GM23248 (cell line): ENCODE measurements around the gene HDAC7. TPM values are rescaled to one million over a fixed set of nuclear protein-coding genes. Genes with fewer than 3 reads are reported as not detected.

ENCODE experiments used
- DNase-seq: peaks from one replicate; pipeline ENCODE4 v3.0.0-alpha.2; 2015
- H2AFZ ChIP-seq: fragments of 200-600 bp; sonication (generic); 2 replicates; pipeline ENCODE4 v1.6.1; 2016; ENCODE audit warnings: antibody characterized with exemption
- H3F3A ChIP-seq: fragments of 200-600 bp; sonication (generic); 2 replicates; pipeline ENCODE4 v1.6.1; 2016; ENCODE audit warnings: mild to moderate bottlenecking, antibody characterized with exemption, mixed run types; ENCODE audit not compliant: insufficient read depth
- H3K27ac ChIP-seq: fragments of 200-600 bp; sonication (generic); 2 replicates; pipeline ENCODE4 v1.5.1; 2016; ENCODE audit warnings: mild to moderate bottlenecking
- H3K27me3 ChIP-seq: fragments of 200-600 bp; sonication (generic); replicated peaks from 2 replicates; pipeline ENCODE4 v1.6.1; 2016; ENCODE audit warnings: mild to moderate bottlenecking; ENCODE audit not compliant: insufficient read depth
- H3K36me3 ChIP-seq: fragments of 200-600 bp; sonication (generic); 2 replicates; pipeline ENCODE4 v1.6.1; 2016; ENCODE audit warnings: low read depth, mild to moderate bottlenecking
- H3K4me1 ChIP-seq: fragments of 200-600 bp; sonication (generic); 2 replicates; pipeline ENCODE4 v1.6.1; 2016; ENCODE audit warnings: mild to moderate bottlenecking; ENCODE audit not compliant: insufficient read depth
- H3K4me2 ChIP-seq: fragments of 200-600 bp; sonication (generic); one replicate; pipeline ENCODE4 v1.6.1; 2016; ENCODE audit warnings: mild to moderate bottlenecking; ENCODE audit not compliant: unreplicated experiment
- H3K4me3 ChIP-seq: fragments of 200-600 bp; sonication (generic); 2 replicates; pipeline ENCODE4 v1.5.1; 2016; ENCODE audit warnings: mild to moderate bottlenecking
- H3K79me2 ChIP-seq: fragments of 200-600 bp; sonication (generic); 2 replicates; pipeline ENCODE4 v1.6.1; 2016; ENCODE audit warnings: mild to moderate bottlenecking; ENCODE audit not compliant: insufficient read depth
- H3K9ac ChIP-seq: fragments of 200-600 bp; sonication (generic); 2 replicates; pipeline ENCODE4 v1.6.1; 2016; ENCODE audit warnings: mild to moderate bottlenecking
- H3K9me2 ChIP-seq: fragments of 200-600 bp; sonication (generic); 2 replicates; pipeline ENCODE4 v1.6.1; 2016; ENCODE audit warnings: mixed run types, mild to moderate bottlenecking, moderate library complexity; ENCODE audit not compliant: insufficient read depth
- H3K9me3 ChIP-seq: fragments of 200-600 bp; sonication (generic); one replicate; pipeline ENCODE4 v1.6.1; 2017; ENCODE audit warnings: low read depth
- H4K20me1 ChIP-seq: fragments of 200-600 bp; sonication (generic); 2 replicates; pipeline ENCODE4 v1.6.0; 2016; ENCODE audit not compliant: insufficient read depth
- EZH2 ChIP-seq: fragments of 200-600 bp; sonication (generic); IDR thresholded peaks from 2 replicates; pipeline ENCODE4 v1.6.1; 2018; ENCODE audit warnings: antibody characterized with exemption, mild to moderate bottlenecking; ENCODE audit not compliant: insufficient read depth, poor library complexity, severe bottlenecking
- EZH2phosphoT487 ChIP-seq: fragments of 200-600 bp; sonication (generic); IDR thresholded peaks from 2 replicates; pipeline ENCODE4 v1.6.1; 2018; ENCODE audit warnings: antibody characterized with exemption, moderate library complexity, mild to moderate bottlenecking, low read depth; ENCODE audit not compliant: insufficient read depth
- WGBS, 2 experiments: methylation state at CpG; one replicate each; pipeline ENCODE4 v1.1.6; 2015 to 2017; ENCODE audit warnings: low lambda C conversion rate in 2 of 2, low coverage in 1 of 2; ENCODE audit errors: missing lambda C conversion rate in 2 of 2; 5-methylcytosine and 5-hydroxymethylcytosine counted together
- in situ Hi-C: fragments of 300-500 bp; cut with MboI; formaldehyde crosslinking; loops from 2 replicates; pipeline ENCODE4 v1.15.0; 2020
- polyA plus RNA-seq: library from polyadenylated mRNA; unstranded; fragments of >200 nt; fragmentation: Nextera tagmentation; extraction: Ambion mirVana; gene quantifications from 2 replicates; pipeline ENCODE4 v1.2.1, GENCODE V29; 2016
- total RNA-seq: library from RNA; depleted of rRNA; stranded (reverse); fragments of >200 nt; shearing (Covaris generic); gene quantifications from 2 replicates; pipeline ENCODE4 v1.2.3, GENCODE V29; 2014

HDAC7 gene
- total and polyA plus RNA-seq, 2 experiments from 2014 or later, result 46.2 to 62.9 TPM

DNA sequence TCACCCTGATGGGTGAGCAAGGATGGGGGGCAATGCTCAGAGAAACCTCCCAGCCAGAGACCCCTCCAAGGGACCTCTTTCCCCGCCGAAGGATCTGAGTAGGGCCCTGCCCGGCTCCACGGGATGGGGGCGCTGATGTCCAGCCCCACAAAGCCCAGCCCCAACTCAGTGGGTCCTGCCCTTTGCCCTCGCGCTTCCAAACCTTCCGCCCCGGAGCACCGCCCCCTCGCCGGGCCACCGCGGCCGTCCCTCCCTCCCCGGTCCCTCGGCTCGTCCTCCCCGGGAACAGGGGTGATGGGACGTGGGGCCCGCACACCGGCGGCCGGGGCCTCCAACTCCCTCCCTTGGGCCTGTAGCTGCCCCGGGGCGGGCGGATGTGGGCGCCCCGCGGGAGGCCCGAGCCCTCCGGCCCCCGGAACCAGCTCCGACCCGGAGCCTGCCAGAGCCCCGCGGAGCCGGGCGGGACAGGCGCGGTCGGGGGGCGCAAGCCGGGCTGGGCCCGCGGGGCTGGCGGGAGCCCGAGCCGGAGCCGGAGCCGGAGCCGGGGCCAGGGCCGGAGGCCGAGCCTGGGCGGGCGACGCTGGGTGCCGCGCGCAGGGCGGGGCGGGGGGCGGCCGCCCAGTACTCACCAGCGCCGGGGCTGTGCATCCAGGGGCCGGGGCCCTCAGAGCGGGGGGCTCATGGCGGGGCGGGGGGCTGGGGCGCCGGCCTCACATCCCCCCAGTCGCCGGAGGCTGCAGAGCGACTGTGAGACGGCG lies 386 bp downstream of the HDAC7 start:
- Histone ChIP-seq H3K27me3 (no peaks in the 10 kb centered on the region), H3K9me3 (no peaks in the 10 kb centered on the region), H3F3A (peaks cover 60% of the 10 kb centered on the region), H3K79me2 (peaks cover 56% of the 10 kb centered on the region), H3K9me2 (no peaks in the 10 kb centered on the region), H4K20me1 (no peaks in the 10 kb centered on the region), H3K36me3 (no peaks in the 10 kb centered on the region), H3K4me1 (peaks cover 59% of the 10 kb centered on the region), H3K4me2 (peak overlapping the region; percentile 87), H3K9ac (peak overlapping the region; percentile 93), H3K27ac (peak overlapping the region; percentile 99), H3K4me3 (peak overlapping the region; percentile 82), H2AFZ (no peak overlapping the region)
- no peak for TF ChIP-seq EZH2phosphoT487
- no peak for TF ChIP-seq EZH2
- no peak for DNase-seq
- 1 to 3% methylated on average over 39 to 52 of the region's 77 CpGs for WGBS, 2 experiments
- in situ Hi-C loops, result no loop called here

DNA sequence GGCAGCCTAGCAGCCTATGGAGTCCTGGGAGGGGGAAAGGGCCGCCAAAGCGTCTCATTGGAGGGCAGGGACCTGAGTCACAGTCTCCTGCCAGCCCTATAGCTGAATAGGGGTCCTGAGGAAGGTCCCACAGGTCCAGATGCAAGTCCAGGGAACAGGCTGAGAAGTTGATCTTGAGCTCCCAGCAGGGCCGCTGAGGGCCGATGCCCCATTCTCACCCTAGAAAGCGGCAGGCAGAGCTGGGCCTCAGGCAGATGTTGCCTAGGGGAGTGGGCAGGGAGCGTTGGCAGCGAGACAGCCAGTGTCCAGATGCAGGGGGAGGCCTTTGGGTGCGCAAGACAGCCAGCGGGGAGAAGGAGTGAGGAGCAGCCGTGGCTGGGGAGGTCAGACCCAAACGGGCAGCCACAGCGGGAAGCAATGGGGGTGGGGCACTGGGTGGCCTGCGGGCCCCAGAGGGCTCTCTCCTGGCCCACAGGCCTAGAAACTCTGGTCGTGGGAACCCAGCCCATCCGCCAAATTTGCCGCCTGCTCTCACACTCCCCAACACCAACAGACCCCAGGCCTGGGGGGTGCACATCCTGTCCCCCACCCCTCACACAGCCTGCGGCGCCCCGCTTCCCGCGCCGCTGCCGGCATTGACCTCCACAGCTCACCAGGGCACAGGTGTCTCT lies 1.1 kb downstream of the HDAC7 start:
- Histone ChIP-seq H3K36me3 (no peaks in the 10 kb centered on the region), H3K9ac (peak overlapping the region; percentile 93), H3F3A (peaks cover 67% of the 10 kb centered on the region), H2AFZ (no peak overlapping the region), H3K4me2 (peak overlapping the region; percentile 87), H3K9me3 (no peaks in the 10 kb centered on the region), H4K20me1 (no peaks in the 10 kb centered on the region), H3K4me3 (peak overlapping the region; percentile 82), H3K79me2 (peaks cover 63% of the 10 kb centered on the region), H3K27me3 (no peaks in the 10 kb centered on the region), H3K4me1 (peaks cover 59% of the 10 kb centered on the region), H3K27ac (peak overlapping the region; percentile 99), H3K9me2 (no peaks in the 10 kb centered on the region)
- in situ Hi-C loops, result no loop called here
- TF ChIP-seq EZH2, result no peak
- no peak for TF ChIP-seq EZH2phosphoT487
- WGBS, 2 experiments, result 3 to 5% methylated on average over 17 to 18 of the region's 23 CpGs
- peak; percentile 70 for DNase-seq

DNA sequence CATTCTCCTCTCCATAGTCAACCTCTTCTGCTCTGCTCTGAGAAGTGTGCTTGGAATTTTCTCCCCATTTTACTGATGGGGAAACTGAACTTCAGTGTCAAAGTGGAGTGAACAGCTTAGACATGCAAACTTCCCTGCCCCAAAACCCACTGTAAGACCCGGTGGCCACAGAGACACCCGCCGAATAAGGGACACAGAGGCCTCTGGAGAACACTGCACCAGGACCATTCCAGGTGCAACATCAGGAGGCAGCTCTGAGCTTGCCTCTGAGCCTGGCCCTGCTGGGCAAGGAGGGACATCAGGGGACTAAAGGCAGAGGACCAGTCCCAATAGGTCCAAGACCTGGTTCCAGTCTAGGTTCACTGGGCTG lies 1.7 kb downstream of the HDAC7 start:
- no peaks in the 10 kb centered on the region for H4K20me1 ChIP-seq

DNA sequence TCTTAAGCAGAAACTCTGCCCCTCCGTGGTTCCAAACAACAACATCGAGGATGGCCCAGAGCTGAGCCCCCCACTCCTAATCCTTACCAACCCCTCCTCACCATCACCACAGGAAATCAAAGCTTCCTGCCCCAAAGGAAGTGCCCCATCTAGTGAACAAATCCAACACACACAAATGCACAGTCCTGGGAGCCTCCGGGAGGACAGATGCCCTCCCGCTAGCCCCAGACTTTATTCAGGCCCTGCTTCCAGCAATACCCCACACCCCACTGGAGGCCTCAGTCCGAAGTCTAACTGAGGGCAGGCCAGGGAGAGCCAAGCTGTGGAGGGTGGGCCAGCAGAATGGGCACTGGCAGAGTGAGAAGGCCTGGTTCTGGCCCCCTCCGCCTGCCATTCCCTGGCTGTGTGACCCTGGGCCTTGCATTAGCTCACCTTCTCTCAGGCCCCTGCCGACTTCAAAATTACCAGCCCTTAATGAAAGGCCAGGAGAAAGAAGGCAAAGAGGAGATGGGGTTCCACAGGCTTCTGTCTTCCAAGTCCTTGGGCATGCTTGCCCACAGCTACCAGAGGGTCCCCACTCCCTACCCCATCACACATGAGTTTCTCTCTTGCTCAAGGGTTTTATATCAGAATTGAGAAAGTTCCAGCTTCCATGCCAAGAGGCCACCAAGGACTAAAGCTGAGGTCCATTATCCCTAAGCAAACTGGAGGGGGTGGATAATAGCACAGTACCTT lies 2.3 kb downstream of the HDAC7 start:
- Histone ChIP-seq H3K9ac (peak overlapping the region; percentile 93), H3K36me3 (no peaks in the 10 kb centered on the region), H3K27ac (peak overlapping the region; percentile 99), H3K4me2 (peak overlapping the region; percentile 87), H3K79me2 (peaks cover 69% of the 10 kb centered on the region), H3K27me3 (no peaks in the 10 kb centered on the region), H3K4me3 (peak overlapping the region; percentile 82), H4K20me1 (no peaks in the 10 kb centered on the region), H3K9me2 (no peaks in the 10 kb centered on the region), H3F3A (peaks cover 64% of the 10 kb centered on the region), H3K9me3 (no peaks in the 10 kb centered on the region), H3K4me1 (peaks cover 57% of the 10 kb centered on the region), H2AFZ (no peak overlapping the region)
- TF ChIP-seq EZH2 (no peak), EZH2phosphoT487 (no peak)
- in situ Hi-C loops, result no loop called here
- peak; percentile 68 for DNase-seq
- 13% methylated on average over 7 of the region's 7 CpGs for WGBS, 2 experiments

More for the DNA sequence above, 1.7 kb downstream of the HDAC7 start:
- Histone ChIP-seq H3F3A (peaks cover 67% of the 10 kb centered on the region), H2AFZ (no peak overlapping the region), H3K4me3 (peak overlapping the region; percentile 82), H3K4me1 (peaks cover 59% of the 10 kb centered on the region), H3K27ac (peak overlapping the region; percentile 99), H3K9ac (peak overlapping the region; percentile 93), H3K27me3 (no peaks in the 10 kb centered on the region), H3K4me2 (peak overlapping the region; percentile 87), H3K79me2 (peaks cover 69% of the 10 kb centered on the region), H3K9me3 (no peaks in the 10 kb centered on the region), H3K36me3 (no peaks in the 10 kb centered on the region), H3K9me2 (no peaks in the 10 kb centered on the region)
- no peak for DNase-seq
- in situ Hi-C loops, result no loop called here
- no peak for TF ChIP-seq EZH2phosphoT487
- no peak for TF ChIP-seq EZH2
- WGBS, 2 experiments, result 18 to 19% methylated on average over 3 of the region's 3 CpGs
